Astrocyte (in vitro differentiated cells and primary cell): ENCODE results near the gene IER2. TPM values are rescaled to one million over a fixed set of nuclear protein-coding genes. Genes with fewer than 3 reads are reported as not detected.
"Not testable (repeated sequence)": the region's sequence is repeated elsewhere in the genome, so short reads cannot be mapped to it uniquely, and the experiment has no call there.

ENCODE experiments used
- DNase-seq: peaks from one replicate; pipeline ENCODE4 v3.0.0-alpha.2; 2010; ENCODE audit warnings: low read depth
- FAIRE-seq: peaks from 2 replicates; lab custom pipeline; 2011; peaks lifted over from hg19 to GRCh38; lab: Jason Lieb, UNC
- H2AFZ ChIP-seq: 2 replicates; pipeline ENCODE4 v1.6.0; 2012; ENCODE audit warnings: low read depth, low read length, inconsistent platforms
- H3K27ac ChIP-seq: 2 replicates; pipeline ENCODE4 v1.5.1; 2011; ENCODE audit warnings: low read depth, low read length, inconsistent platforms
- H3K27me3 ChIP-seq: 2 replicates; pipeline ENCODE4 v1.6.0; 2011; ENCODE audit warnings: low read length, inconsistent platforms; ENCODE audit not compliant: insufficient read depth
- H3K36me3 ChIP-seq: 2 replicates; pipeline ENCODE4 v1.5.1; 2011; ENCODE audit warnings: low read length, inconsistent platforms; ENCODE audit not compliant: insufficient read depth
- H3K4me1 ChIP-seq: 2 replicates; pipeline ENCODE4 v1.5.1; 2011; ENCODE audit warnings: low read length, inconsistent platforms; ENCODE audit not compliant: insufficient read depth
- H3K4me2 ChIP-seq: 2 replicates; pipeline ENCODE4 v1.6.0; 2012; ENCODE audit warnings: low read length, inconsistent platforms
- H3K4me3 ChIP-seq: 2 replicates; pipeline ENCODE4 v1.5.1; 2011; ENCODE audit warnings: low read depth, mild to moderate bottlenecking, low read length, inconsistent platforms; ENCODE audit not compliant: insufficient read depth
- H3K79me2 ChIP-seq: 2 replicates; pipeline ENCODE4 v1.6.0; 2012; ENCODE audit warnings: mild to moderate bottlenecking, low read length, inconsistent platforms; ENCODE audit not compliant: insufficient read depth
- H3K9ac ChIP-seq: 2 replicates; pipeline ENCODE4 v1.6.0; 2012; ENCODE audit warnings: mild to moderate bottlenecking, low read length, inconsistent platforms
- H3K9me3 ChIP-seq: 2 replicates; pipeline ENCODE4 v1.5.1; 2012; ENCODE audit warnings: low read depth, mild to moderate bottlenecking, low read length, inconsistent platforms; ENCODE audit not compliant: insufficient read depth
- H4K20me1 ChIP-seq: 2 replicates; pipeline ENCODE4 v1.6.0; 2012; ENCODE audit warnings: low read length, inconsistent platforms; ENCODE audit not compliant: insufficient read depth
- H3K27ac Mint-ChIP-seq: one replicate; pipeline ENCODE4 v1.8.0; 2021; ENCODE audit warnings: mild to moderate bottlenecking, mixed read lengths; ENCODE audit not compliant: unreplicated experiment
- H3K27me3 Mint-ChIP-seq: one replicate; pipeline ENCODE4 v1.8.0; 2021; ENCODE audit warnings: low read depth, mixed read lengths; ENCODE audit not compliant: unreplicated experiment
- H3K36me3 Mint-ChIP-seq: one replicate; pipeline ENCODE4 v1.8.0; 2021; ENCODE audit warnings: low read depth, mixed read lengths; ENCODE audit not compliant: unreplicated experiment
- H3K4me1 Mint-ChIP-seq: one replicate; pipeline ENCODE4 v1.8.0; 2021; ENCODE audit warnings: low read depth, mixed read lengths; ENCODE audit not compliant: unreplicated experiment
- H3K4me3 Mint-ChIP-seq: one replicate; pipeline ENCODE4 v1.8.0; 2021; ENCODE audit warnings: mild to moderate bottlenecking, moderate library complexity, mixed read lengths; ENCODE audit not compliant: unreplicated experiment
- H3K9me3 Mint-ChIP-seq: one replicate; pipeline ENCODE4 v1.8.0; 2021; ENCODE audit warnings: mild to moderate bottlenecking, mixed read lengths; ENCODE audit not compliant: unreplicated experiment
- CTCF ChIP-seq: IDR thresholded peaks from 2 replicates; pipeline ENCODE4 v1.5.1; 2011; ENCODE audit warnings: low read depth, mild to moderate bottlenecking, inconsistent platforms, low read length, moderate library complexity; ENCODE audit not compliant: insufficient read depth
- EZH2 ChIP-seq: IDR thresholded peaks from 2 replicates; pipeline ENCODE4 v1.6.1; 2012; ENCODE audit warnings: mild to moderate bottlenecking, low read length, inconsistent platforms; ENCODE audit not compliant: insufficient read depth
- total RNA-seq: library from RNA; stranded (reverse); gene quantifications from 2 replicates; pipeline ENCODE4 v1.2.1, GENCODE V29; 2021

IER2 gene
- total RNA-seq, 1 donor from 2014 or later: 71.3 TPM

- Histone ChIP-seq H3K4me1 (peaks cover 23% of the 10 kb centered on the region), H3K36me3 (no peaks in the 10 kb centered on the region), H3K79me2 (peaks cover 2% of the 10 kb centered on the region), H3K4me3 (no peak overlapping the region), H3K9ac (no peak overlapping the region), H3K4me2 (no peak overlapping the region), H2AFZ (no peak overlapping the region), H3K27me3 (no peaks in the 10 kb centered on the region), H3K9me3 (no peaks in the 10 kb centered on the region), H3K27ac (no peak overlapping the region), H4K20me1 (no peaks in the 10 kb centered on the region)
- Mint-ChIP-seq H3K4me1 (peaks cover 15% of the 10 kb centered on the region), H3K9me3 (no peaks in the 10 kb centered on the region), H3K36me3 (no peaks in the 10 kb centered on the region), H3K4me3 (no peak overlapping the region), H3K27me3 (no peaks in the 10 kb centered on the region), H3K27ac (no peak overlapping the region)
- TF ChIP-seq EZH2: no peak
- TF ChIP-seq CTCF: no peak
- FAIRE-seq (no peak), DNase-seq (no peak)
Observed at GRCh38 chr19:13173139-13173737, 23.0 kb downstream of the IER2 start.

- no peak overlapping the region for H3K9ac ChIP-seq
- no peak overlapping the region for H2AFZ ChIP-seq
- no peak for FAIRE-seq
- TF ChIP-seq CTCF: no peak
- no peak for TF ChIP-seq EZH2
- DNase-seq: peak; percentile 74
- H3K4me3 ChIP-seq: no peak overlapping the region
- Mint-ChIP-seq H3K4me3 (no peak overlapping the region), H3K4me1 (peaks cover 8% of the 10 kb centered on the region), H3K36me3 (no peaks in the 10 kb centered on the region), H3K9me3 (no peaks in the 10 kb centered on the region), H3K27me3 (no peaks in the 10 kb centered on the region), H3K27ac (no peak overlapping the region)
- H3K9me3 ChIP-seq: no peaks in the 10 kb centered on the region
- H3K79me2 ChIP-seq: no peaks in the 10 kb centered on the region
- H3K36me3 ChIP-seq: no peaks in the 10 kb centered on the region
- H3K27me3 ChIP-seq: no peaks in the 10 kb centered on the region
- H4K20me1 ChIP-seq: no peaks in the 10 kb centered on the region
- no peak overlapping the region for H3K27ac ChIP-seq
- H3K4me1 ChIP-seq: peaks cover 14% of the 10 kb centered on the region
- peak overlapping the region; percentile 15 for H3K4me2 ChIP-seq
Observed at GRCh38 chr19:13176345-13176744, 26.1 kb downstream of the IER2 start.

- DNase-seq, H3K4me3 Mint-ChIP-seq, H3K27me3 Mint-ChIP-seq, FAIRE-seq, H3K36me3 ChIP-seq, H3K9ac ChIP-seq, H3K4me3 ChIP-seq, H3K27ac Mint-ChIP-seq, H3K27me3 ChIP-seq, H3K79me2 ChIP-seq, H2AFZ ChIP-seq, H3K9me3 ChIP-seq, H3K4me2 ChIP-seq, H3K4me1 Mint-ChIP-seq, H3K36me3 Mint-ChIP-seq, H3K27ac ChIP-seq, H4K20me1 ChIP-seq, H3K9me3 Mint-ChIP-seq: not testable (repeated sequence)
- H3K4me1 ChIP-seq: peaks cover 12% of the 10 kb centered on the region
Observed at GRCh38 chr19:13177584-13177983, 27.4 kb downstream of the IER2 start.

- H3K27me3 ChIP-seq, H3K4me2 ChIP-seq, FAIRE-seq, H3K4me3 ChIP-seq, H3K4me1 Mint-ChIP-seq, H4K20me1 ChIP-seq, H3K4me1 ChIP-seq, DNase-seq, H3K27me3 Mint-ChIP-seq, H3K9me3 Mint-ChIP-seq, H3K36me3 ChIP-seq, H3K4me3 Mint-ChIP-seq, H3K27ac Mint-ChIP-seq, H2AFZ ChIP-seq, H3K27ac ChIP-seq, H3K9me3 ChIP-seq, H3K36me3 Mint-ChIP-seq, H3K9ac ChIP-seq, H3K79me2 ChIP-seq: not testable (repeated sequence)
Observed at GRCh38 chr19:13178291-13178690, 28.1 kb downstream of the IER2 start.
